DOHH2 (cell line): ENCODE measurements around the gene CDKN2AIPNL.

Experiments
- H3F3A ChIP-seq: fragments of 200-600 bp; sonication (generic), shearing (Covaris generic); 2 replicates; pipeline ENCODE4 v1.6.0; 2016; ENCODE audit warnings: antibody characterized with exemption, mild to moderate bottlenecking; ENCODE audit not compliant: control insufficient read depth, insufficient read depth
- H3K27ac ChIP-seq: fragments of 200-600 bp; sonication (generic); 2 replicates; pipeline ENCODE4 v1.5.1; 2014; ENCODE audit warnings: low read depth, mild to moderate bottlenecking, low read length, moderate library complexity
- H3K27me3 ChIP-seq: fragments of 200-600 bp; sonication (generic); 2 replicates; pipeline ENCODE4 v1.6.1; 2014; ENCODE audit warnings: mild to moderate bottlenecking, low read length, mixed read lengths; ENCODE audit not compliant: control insufficient read depth
- H3K36me3 ChIP-seq: fragments of 200-600 bp; sonication (generic); 2 replicates; pipeline ENCODE4 v1.6.1; 2014; ENCODE audit warnings: mild to moderate bottlenecking, low read length, moderate library complexity, mixed read lengths; ENCODE audit not compliant: control insufficient read depth
- H3K4me1 ChIP-seq: fragments of 200-600 bp; sonication (generic); 2 replicates; pipeline ENCODE4 v1.6.1; 2014; ENCODE audit warnings: mild to moderate bottlenecking, low read length, mixed read lengths; ENCODE audit not compliant: control insufficient read depth
- H3K4me2 ChIP-seq: fragments of 200-600 bp; sonication (generic); 2 replicates; pipeline ENCODE4 v1.6.0; 2014; ENCODE audit warnings: mild to moderate bottlenecking, low read length, moderate library complexity
- H3K4me3 ChIP-seq: fragments of 200-600 bp; sonication (generic); 2 replicates; pipeline ENCODE4 v1.5.1; 2014; ENCODE audit warnings: mild to moderate bottlenecking, low read length, mixed read lengths
- H3K79me2 ChIP-seq: fragments of 200-600 bp; sonication (generic); 2 replicates; pipeline ENCODE4 v1.6.1; 2014; ENCODE audit warnings: mild to moderate bottlenecking, low read length, mixed read lengths; ENCODE audit not compliant: control insufficient read depth
- H3K9me2 ChIP-seq: fragments of 200-600 bp; sonication (generic); replicated peaks from 2 replicates; pipeline ENCODE4 v1.6.1; 2014; ENCODE audit warnings: mild to moderate bottlenecking, low read length, mixed read lengths; ENCODE audit not compliant: control insufficient read depth
- H3K9me3 ChIP-seq: fragments of 200-600 bp; sonication (generic); 2 replicates; pipeline ENCODE4 v1.6.1; 2014; ENCODE audit warnings: antibody characterized with exemption, low read length, mixed read lengths; ENCODE audit not compliant: control insufficient read depth, insufficient read depth
- H4K20me1 ChIP-seq: fragments of 200-600 bp; sonication (generic); 2 replicates; pipeline ENCODE4 v1.6.0; 2014; ENCODE audit warnings: low read depth, mild to moderate bottlenecking, antibody characterized with exemption, low read length, moderate library complexity; ENCODE audit not compliant: control insufficient read depth, insufficient read depth
- EZH2phosphoT487 ChIP-seq: fragments of 200-600 bp; sonication (generic); IDR thresholded peaks from 2 replicates; pipeline ENCODE4 v1.6.1; 2017; ENCODE audit warnings: borderline replicate concordance, mild to moderate bottlenecking, antibody characterized with exemption, low read length, moderate library complexity, mixed read lengths
- TF ChIP-seq, protein P1 (sequence below): fragments of 200-600 bp; sonication (generic); IDR thresholded peaks from one replicate; pipeline ENCODE4 v1.5.1; 2014; ENCODE audit warnings: antibody characterized with exemption, mild to moderate bottlenecking, low read depth, low read length; ENCODE audit not compliant: poor library complexity, severe bottlenecking

Gene CDKN2AIPNL

DNA sequence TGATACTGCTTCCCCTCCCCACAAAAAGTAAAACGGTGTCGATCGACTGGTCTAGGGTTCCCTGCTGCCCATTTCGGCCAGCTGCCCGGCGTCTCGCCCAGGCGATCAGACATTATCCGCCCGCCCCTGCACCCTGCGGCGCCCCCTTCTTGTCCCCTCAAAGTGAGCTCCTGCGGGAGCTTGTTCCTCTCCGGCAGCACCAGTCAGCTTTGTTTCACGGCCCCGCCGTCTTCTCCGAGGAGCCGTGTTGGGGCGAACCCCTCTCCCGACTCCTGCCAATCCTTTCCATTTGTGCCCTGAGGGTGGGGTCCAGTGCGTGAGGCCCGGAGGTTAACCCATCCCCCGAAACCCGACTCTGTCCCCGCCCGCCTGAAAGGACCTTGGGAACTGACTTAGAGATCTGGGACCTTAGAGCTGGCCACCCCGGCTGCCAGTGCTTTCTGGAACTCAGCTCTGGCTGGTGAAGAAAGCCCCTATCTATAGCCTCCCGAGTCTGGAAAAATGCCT lies 39.8 kb downstream of the CDKN2AIPNL start:
- Histone ChIP-seq H3K9me3 (no peaks in the 10 kb centered on the region), H3K79me2 (peaks cover 68% of the 10 kb centered on the region), H3K4me1 (peaks cover 30% of the 10 kb centered on the region), H3F3A (peaks cover 6% of the 10 kb centered on the region), H3K4me3 (peak overlapping the region; percentile 86), H3K27ac (peak overlapping the region; percentile 72), H4K20me1 (peaks cover 14% of the 10 kb centered on the region), H3K27me3 (no peaks in the 10 kb centered on the region), H3K4me2 (peak overlapping the region; percentile 84), H3K9me2 (no peaks in the 10 kb centered on the region), H3K36me3 (peaks cover 39% of the 10 kb centered on the region)
- TF ChIP-seq, protein P1, sequence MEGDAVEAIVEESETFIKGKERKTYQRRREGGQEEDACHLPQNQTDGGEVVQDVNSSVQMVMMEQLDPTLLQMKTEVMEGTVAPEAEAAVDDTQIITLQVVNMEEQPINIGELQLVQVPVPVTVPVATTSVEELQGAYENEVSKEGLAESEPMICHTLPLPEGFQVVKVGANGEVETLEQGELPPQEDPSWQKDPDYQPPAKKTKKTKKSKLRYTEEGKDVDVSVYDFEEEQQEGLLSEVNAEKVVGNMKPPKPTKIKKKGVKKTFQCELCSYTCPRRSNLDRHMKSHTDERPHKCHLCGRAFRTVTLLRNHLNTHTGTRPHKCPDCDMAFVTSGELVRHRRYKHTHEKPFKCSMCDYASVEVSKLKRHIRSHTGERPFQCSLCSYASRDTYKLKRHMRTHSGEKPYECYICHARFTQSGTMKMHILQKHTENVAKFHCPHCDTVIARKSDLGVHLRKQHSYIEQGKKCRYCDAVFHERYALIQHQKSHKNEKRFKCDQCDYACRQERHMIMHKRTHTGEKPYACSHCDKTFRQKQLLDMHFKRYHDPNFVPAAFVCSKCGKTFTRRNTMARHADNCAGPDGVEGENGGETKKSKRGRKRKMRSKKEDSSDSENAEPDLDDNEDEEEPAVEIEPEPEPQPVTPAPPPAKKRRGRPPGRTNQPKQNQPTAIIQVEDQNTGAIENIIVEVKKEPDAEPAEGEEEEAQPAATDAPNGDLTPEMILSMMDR, result no peak
- no peak for TF ChIP-seq EZH2phosphoT487

DNA sequence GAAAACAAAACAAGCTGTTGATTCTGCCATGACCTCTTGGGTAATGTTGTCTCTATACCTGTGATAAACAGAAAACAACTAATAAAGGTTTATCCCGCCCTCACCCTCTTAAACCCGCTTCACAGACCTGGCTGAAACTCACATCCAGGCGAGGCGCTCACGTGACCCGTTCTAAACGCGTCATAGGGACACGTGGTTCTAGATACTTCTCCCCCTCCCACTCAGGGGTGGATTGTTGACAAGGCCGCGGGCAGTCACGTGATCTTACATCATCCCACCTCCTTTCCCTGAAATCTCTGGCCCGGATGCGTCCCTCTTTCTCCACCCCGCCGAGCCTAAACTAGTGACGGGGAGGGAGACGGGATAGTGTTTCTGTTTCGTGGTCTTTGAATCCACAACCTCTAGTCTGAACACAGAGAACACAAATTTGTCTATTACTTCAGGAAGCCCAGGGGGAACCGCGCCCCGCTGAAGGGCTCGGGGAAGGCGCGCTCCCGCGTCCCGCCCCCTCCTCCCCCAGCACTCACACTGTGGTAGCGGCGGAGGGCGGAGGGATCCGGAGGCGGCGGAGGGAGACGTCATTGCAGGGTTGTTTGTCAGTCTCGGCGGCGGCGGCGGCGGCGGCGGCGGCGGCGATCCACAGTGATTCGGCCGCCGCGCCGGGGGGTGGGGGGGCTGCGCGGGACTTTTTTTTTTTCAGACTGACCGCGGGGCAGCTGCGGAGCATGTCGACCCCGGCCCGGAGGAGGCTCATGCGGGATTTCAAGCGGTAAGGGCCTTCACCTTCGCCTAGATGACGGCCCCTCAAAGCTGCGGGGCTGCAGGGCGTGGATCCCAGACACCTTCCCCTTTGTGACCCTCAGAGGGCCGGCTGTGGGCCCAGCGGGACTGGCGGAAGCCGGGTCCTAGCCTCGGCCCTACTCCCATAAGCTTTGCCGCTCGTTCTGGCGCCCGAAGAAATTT lies 40.5 kb downstream of the CDKN2AIPNL start, which contains the start of gene UBE2B:
Gene UBE2B, plus strand, starts transcription at position 699 of the 963 bp plus-strand sequence. Its CDS starts 27 bp downstream, at position 726.
- no peaks in the 10 kb centered on the region for H3K9me3 ChIP-seq
- H4K20me1 ChIP-seq, result peaks cover 10% of the 10 kb centered on the region
- peak within 1 kb of the TSS; percentile 84 for H3K4me2 ChIP-seq
- H3K79me2 ChIP-seq, result peaks cover 69% of the 10 kb centered on the region
- peaks cover 32% of the 10 kb centered on the region for H3K4me1 ChIP-seq
- H3K27ac ChIP-seq, result peak within 1 kb of the TSS; percentile 72
- peaks cover 3% of the 10 kb centered on the region for H3F3A ChIP-seq
- no peaks in the 10 kb centered on the region for H3K27me3 ChIP-seq
- no peaks in the 10 kb centered on the region for H3K9me2 ChIP-seq
- H3K36me3 ChIP-seq, result peaks cover 36% of the 10 kb centered on the region
- no peak for TF ChIP-seq EZH2phosphoT487
- TF ChIP-seq, protein P1, result no peak
- H3K4me3 ChIP-seq, result peak within 1 kb of the TSS; percentile 86

DNA sequence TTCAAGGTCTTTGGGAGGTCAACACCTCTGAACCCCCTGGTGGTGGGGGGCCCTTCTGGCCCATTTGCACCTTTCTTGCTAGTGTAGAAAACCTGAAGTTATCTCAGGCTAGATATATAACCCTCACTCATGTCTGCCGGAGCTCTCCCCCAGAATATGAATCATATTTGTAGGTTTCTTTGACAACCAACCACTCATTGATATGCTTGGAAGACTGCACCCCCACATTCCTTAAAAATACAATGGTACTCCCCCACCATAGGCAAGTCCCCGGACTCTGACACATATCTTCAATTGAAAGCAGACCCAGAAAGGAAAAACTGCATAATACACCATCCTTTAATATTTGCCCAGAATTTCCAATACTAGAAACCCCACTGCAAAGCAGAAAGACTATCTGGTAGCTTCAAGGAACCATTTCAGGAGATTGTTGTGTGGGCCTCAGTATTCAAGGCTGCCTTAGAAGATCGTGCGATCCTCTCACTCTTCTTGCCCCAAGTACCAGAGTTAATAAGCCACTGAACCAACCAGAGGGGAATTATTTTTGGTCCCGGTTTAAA lies 41.3 kb downstream of the CDKN2AIPNL start:
- TF ChIP-seq, protein P1, result no peak
- TF ChIP-seq EZH2phosphoT487, result no peak
- Histone ChIP-seq H3K9me2 (no peaks in the 10 kb centered on the region), H3K79me2 (peaks cover 71% of the 10 kb centered on the region), H3K36me3 (peaks cover 33% of the 10 kb centered on the region), H3F3A (peaks cover 6% of the 10 kb centered on the region), H3K27ac (peak overlapping the region; percentile 72), H3K4me1 (peaks cover 39% of the 10 kb centered on the region), H3K9me3 (no peaks in the 10 kb centered on the region), H3K4me3 (peak overlapping the region; percentile 86), H4K20me1 (peaks cover 10% of the 10 kb centered on the region), H3K27me3 (no peaks in the 10 kb centered on the region), H3K4me2 (peak overlapping the region; percentile 84)
